HG03025 (cell line): ENCODE results near the gene LETM1.

Experiments
- ATAC-seq: cut with Tn5 transposase; IDR thresholded peaks from one replicate; pipeline ENCODE4 v1.9.1; 2021; ENCODE audit warnings: mild to moderate bottlenecking, moderate library complexity; ENCODE audit not compliant: unreplicated experiment, low FRiP score

LETM1 gene

DNA sequence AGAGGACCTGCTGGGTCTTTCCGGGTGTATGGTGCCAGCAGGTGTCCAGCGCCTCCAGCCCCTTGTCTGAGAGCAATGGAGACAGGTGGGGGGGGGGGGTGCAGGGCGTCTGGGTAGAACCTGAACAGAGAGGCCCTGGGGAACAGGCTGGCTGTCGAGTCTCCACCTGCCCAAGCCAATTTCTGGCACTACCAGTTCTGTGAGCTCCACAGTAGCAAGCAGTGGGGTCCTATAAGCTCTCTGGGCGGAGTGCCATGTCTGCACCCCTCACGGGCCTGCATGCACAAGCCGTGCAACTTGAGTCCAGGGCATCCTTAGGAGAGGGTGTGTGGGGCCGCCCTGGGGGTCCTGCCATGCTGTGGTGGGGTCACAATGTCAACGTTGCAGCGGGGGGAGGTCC, 72.9 kb downstream of the LETM1 start:
- ATAC-seq = no peak

DNA sequence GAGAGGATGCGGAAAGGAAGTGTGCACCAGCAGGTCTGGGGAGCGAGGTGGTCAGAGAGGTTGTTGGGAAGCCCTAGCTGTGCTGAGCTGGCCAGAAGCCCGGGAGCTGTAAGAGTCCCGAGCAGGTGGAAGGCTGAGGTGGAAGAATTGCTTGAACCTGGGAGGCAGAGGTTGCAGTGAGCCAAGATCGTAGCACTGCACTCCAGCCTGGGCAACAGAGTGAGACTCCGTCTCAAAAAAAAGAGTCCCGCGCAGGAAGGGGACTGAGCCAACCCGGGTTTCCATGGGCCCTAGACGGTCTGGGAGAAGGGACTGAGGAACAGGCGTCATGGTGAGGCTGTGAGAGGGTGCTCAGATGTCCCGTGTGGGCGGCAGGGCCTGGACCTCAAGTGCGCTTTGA, 75.5 kb downstream of the LETM1 start:
- ATAC-seq = no peak

DNA sequence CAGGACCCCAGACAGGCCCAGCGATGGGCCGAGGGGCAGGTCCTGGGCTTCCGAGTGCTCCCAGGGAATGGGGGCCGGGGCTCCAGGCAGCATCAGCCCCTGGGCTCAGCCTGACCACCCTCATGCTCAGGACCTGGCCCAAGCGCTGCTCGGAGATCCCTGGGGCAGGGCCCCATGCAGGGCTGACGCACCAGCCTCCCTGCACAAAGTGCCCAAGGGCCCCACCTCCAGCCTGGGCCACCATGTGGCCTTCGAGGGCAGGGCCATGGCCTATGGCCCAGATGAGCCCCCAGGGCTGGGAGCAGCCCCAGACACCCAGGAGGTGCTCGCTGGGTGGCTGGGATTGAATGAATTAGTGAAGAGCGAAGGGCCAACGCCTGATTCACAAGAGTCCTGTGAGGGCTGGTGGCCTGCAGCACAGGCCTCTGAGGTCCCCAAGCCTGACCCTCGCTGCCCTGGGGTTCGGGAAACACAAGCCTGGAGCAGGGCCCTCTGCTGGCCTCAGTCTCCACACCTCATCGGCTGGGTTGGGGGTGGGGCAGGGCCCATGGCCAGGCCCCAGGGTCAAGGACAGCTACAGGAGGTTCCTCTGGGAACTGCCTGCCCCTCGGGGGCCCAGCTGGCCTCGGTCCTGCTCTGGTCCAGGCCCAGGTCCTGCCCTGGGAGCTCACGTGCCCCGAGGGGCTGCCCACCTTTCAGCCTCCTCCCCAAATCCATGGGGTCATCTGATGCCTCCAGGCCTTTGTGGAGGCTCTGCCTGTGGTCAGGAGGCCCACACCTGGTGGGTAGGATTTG, 76.2 kb downstream of the LETM1 start:
- ATAC-seq = no peak

- ATAC-seq = no peak
These were observed 77.1 kb downstream of the LETM1 start for GRCh38 chr4:1778642-1779392.

- no peak for ATAC-seq
These were observed 77.9 kb downstream of the LETM1 start for GRCh38 chr4:1777822-1778641.

GRCh38 chr4:1776521-1777161, 79.3 kb downstream of the LETM1 start:
- no peak for ATAC-seq

DNA sequence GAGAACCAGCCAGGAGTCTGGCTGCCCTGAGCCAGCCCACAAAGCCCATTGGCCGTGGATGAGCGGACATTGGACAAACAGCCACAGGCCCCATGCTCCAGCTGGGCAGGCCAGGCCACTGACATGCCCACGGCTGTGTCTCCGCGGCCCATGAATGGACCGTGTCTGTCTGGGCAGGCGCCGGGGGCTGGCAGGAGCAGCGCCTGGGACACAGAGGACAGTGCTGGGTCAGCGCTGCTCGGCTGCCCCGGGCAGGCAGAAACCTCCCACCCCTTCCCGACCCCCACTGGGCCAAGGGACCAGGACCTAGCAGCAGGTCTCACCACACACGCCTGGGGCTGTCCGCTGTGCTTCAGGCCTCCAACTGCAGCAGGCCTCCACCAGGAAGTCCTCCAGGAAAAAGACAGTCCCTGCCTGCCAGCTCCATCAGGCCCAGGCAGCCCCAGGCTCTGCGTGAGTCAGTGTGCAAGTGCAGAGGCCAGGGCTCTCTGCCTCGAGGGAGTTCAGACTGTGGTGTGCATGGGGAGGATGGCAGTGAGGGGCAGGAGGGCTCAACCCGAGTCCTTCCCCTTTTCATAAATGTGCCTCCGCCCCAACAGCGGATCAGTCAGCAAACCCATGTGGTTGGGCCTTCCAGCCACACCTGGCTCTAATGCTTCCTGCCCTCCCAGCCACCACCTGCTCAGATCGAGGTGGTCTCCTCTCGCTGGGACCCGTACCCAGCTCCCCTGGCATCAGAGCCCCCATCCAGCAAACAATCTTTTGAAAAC, 80.0 kb downstream of the LETM1 start:
- no peak for ATAC-seq

- ATAC-seq = no peak
These were observed 82.2 kb downstream of the LETM1 start for GRCh38 chr4:1773754-1774153.

DNA sequence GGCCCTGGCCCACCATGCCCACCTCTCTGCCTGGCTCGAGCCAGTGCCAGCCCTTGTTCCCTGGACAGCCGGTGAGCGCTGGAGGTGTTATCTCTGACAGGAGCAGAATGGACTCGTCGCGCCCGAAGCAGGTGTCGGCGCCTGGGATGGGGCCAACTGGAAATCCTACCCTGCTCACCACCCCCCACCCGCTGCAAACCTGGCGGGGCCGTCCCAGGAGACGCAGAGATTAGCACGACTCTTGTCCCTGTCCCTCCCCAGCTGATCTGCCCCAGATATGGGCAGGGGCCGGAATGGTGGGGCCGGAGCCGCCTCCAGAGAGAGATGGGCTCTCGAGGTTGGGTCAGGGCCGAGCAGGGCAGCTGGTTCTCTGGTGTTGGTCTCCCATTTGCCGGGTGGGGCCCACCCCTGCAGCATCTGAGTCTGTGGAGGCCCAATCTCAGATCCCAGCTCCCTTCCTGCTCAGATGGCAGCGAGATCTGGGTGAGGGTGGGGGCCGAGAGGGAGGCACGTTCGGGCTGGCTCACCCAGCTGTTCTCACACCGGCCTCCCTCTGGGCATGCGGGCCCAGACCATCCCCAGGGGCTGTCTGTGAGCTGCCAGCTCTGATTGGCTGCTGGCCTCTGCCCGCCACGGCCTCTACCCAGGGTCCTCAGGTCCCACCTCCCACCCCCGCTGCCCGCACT, 83.0 kb downstream of the LETM1 start:
- no peak for ATAC-seq

DNA sequence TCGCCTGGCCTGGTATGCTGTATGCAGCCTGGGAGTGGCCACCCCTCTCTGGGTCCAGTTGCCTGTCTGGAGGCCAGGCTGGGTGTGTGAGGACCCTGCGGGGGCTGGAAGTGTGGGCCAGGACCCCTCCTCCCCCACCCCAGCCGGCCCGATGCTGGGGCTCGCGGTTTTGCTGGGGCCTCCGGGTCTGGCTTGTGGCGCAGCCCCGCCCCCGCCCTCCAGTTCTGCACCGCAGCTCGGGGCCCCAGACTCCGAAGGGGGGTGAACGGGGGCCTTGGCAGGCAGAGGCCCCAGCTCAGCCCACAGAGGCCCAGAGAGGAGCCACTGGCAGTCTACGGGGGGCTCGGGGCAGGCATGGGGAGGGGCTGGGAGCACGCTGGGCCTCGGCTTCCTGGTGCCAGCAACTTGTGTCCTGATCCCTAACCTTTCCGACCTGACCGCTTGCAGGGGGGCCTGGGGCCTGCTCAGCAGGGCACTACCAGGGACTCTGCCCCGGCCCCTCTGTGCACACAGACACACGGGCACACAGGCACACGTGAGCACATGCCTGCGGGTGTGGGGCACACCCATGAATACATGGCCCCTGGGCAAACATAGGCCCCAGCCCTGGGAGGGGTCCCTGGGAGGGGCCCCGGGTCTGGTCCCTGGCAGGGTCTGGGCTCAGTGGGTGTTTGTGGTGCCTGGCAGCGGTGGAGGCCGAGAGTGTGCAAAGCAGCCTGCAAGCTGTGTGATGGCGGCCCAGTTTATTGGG, 84.2 kb downstream of the LETM1 start:
- no peak for ATAC-seq

DNA sequence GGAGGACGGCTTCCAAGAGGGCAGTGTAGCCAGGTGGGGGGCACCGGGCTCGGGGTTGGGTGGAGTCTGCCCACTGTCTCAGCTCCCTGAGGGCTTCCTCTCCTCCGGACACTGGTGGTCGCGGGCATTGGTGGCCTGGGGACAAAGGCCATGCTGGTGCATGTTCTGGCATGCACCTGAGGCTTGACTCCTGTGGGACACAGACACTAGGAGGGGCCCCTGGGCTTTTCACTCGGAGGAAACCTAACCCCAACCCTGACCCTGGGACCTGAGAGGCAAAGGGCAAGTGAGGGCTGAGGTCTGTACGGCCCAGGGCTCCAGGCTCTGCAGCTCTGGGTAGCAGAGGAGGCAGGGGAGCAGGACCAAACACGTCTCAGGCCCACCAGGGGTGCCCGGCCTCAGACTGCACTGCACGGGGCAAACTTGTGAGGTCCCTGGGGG, 85.1 kb downstream of the LETM1 start:
- no peak for ATAC-seq

- ATAC-seq = no peak
These were observed 85.7 kb downstream of the LETM1 start for GRCh38 chr4:1770245-1770644.

DNA sequence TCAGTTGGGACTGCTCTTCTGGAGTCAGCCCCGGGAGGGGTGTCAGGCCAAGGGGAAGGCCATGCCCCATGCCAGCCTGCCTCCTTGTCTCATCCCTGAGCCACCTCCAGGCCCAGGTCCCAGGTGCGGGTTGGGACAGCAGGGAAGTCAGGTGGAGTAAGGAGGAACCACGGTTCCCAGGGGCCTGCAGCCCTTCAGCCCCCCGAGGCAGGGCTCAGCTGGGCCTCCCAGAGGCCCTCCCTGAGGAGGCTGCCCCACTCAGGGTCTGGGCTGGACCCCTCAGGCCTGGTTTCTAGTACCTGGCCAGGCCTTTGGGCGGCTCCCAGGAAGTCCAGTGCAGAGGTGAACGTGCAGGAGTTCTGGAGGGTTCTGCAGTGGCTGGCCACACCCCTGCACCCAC, 86.3 kb downstream of the LETM1 start:
- no peak for ATAC-seq

GRCh38 chr4:1768367-1769034, 87.5 kb downstream of the LETM1 start:
- ATAC-seq = no peak

- ATAC-seq = no peak
These were observed 88.1 kb downstream of the LETM1 start for GRCh38 chr4:1767770-1768366.

- no peak for ATAC-seq
These were observed 88.7 kb downstream of the LETM1 start for GRCh38 chr4:1767061-1767769.
